ENCODE data around the gene CDKL1.
"Not testable (repeated sequence)": the region's sequence is repeated elsewhere in the genome, so short reads cannot be mapped to it uniquely, and the experiment has no call there.

Gene CDKL1

GRCh38 chr14:50321009-50321660 is 75.5 kb downstream of the CDKL1 start:
- peak; percentile 59 for DNase-seq

- no peak for DNase-seq
These were observed 76.4 kb downstream of the CDKL1 start for GRCh38 chr14:50320283-50320682.

- DNase-seq = no peak
These were observed 77.0 kb downstream of the CDKL1 start for GRCh38 chr14:50319721-50320120.

- no peak for DNase-seq
These were observed 77.4 kb downstream of the CDKL1 start for GRCh38 chr14:50319293-50319692.

- no peak for DNase-seq
These were observed 78.6 kb downstream of the CDKL1 start for GRCh38 chr14:50318031-50318626.

- DNase-seq = not testable (repeated sequence)
These were observed 82.6 kb downstream of the CDKL1 start for GRCh38 chr14:50314098-50314497.

GRCh38 chr14:50312734-50313054 is 84.0 kb downstream of the CDKL1 start:
- no peak for DNase-seq

GRCh38 chr14:50311972-50312733 is 84.5 kb downstream of the CDKL1 start, which contains the start of the genes DMAC2L and L2HGDH:
Gene DMAC2L, plus strand, starts transcription at chr14:50312324. Its CDS starts 9,164 bp downstream, at chr14:50321488.
Gene L2HGDH, minus strand, starts transcription at chr14:50312229. Its CDS starts 79 bp downstream, at chr14:50312150.
- peak; percentile 93 for DNase-seq

- DNase-seq = no peak
These were observed 85.2 kb downstream of the CDKL1 start for GRCh38 chr14:50311337-50311971.

- DNase-seq = no peak
These were observed 86.2 kb downstream of the CDKL1 start for GRCh38 chr14:50310445-50310844.

GRCh38 chr14:50308363-50308915 is 88.2 kb downstream of the CDKL1 start:
- no peak for DNase-seq

GRCh38 chr14:50303744-50304471 is 92.8 kb downstream of the CDKL1 start:
- DNase-seq = no peak

GRCh38 chr14:50301914-50302313 is 94.8 kb downstream of the CDKL1 start:
- no peak for DNase-seq

- DNase-seq = no peak
These were observed 97.1 kb downstream of the CDKL1 start for GRCh38 chr14:50299585-50299984.

GRCh38 chr14:50290306-50290705 is 106.4 kb downstream of the CDKL1 start:
- DNase-seq = no peak

GRCh38 chr14:50288146-50288545 is 108.5 kb downstream of the CDKL1 start:
- DNase-seq = no peak

- no peak for DNase-seq
These were observed 110.8 kb downstream of the CDKL1 start for GRCh38 chr14:50285861-50286260.

Measured in activated CD8-positive, alpha-beta memory T cell treated with anti-CD3 and anti-CD28 coated beads, Interleukin-2, amount 50 U/mL, for 48 hours (primary cell).